ENCODE measurements around the gene STXBP1.

- TF ChIP-seq CTCF (IDR thresholded peaks at IDR 0.05) (no peak), POLR2A (IDR thresholded peaks at IDR 0.05; ENCODE audit: low read depth) (no peak)
Observed at GRCh38 chr9:127652733-127653132, 40.7 kb downstream of the STXBP1 start.
